ENCODE data around the gene TBC1D4.

The TBC1D4 gene

GRCh38 chr13:75486146-75487062 lies 4.4 kb upstream of the TBC1D4 start:
- no peak for DNase-seq (ENCODE audit: low read depth in 3 of 3)

- DNase-seq (ENCODE audit: low read depth in 3 of 3) = no peak
Measured at GRCh38 chr13:75485286-75486062, 3.5 kb upstream of the TBC1D4 start.

DNA sequence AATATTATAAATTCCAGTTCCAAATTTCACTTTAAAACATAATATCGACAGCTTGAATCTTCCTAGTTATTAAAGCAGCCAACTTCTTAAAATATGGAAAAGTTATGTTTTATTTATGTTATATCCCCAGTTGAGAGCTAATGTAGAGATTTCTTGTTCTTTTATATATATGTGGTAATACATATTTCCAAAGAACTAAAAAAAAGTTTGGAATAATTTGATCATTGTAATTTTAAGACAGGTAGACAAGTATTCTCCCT lies 781 bp upstream of the TBC1D4 start:
- no peak for DNase-seq (ENCODE audit: low read depth in 3 of 3)

DNA sequence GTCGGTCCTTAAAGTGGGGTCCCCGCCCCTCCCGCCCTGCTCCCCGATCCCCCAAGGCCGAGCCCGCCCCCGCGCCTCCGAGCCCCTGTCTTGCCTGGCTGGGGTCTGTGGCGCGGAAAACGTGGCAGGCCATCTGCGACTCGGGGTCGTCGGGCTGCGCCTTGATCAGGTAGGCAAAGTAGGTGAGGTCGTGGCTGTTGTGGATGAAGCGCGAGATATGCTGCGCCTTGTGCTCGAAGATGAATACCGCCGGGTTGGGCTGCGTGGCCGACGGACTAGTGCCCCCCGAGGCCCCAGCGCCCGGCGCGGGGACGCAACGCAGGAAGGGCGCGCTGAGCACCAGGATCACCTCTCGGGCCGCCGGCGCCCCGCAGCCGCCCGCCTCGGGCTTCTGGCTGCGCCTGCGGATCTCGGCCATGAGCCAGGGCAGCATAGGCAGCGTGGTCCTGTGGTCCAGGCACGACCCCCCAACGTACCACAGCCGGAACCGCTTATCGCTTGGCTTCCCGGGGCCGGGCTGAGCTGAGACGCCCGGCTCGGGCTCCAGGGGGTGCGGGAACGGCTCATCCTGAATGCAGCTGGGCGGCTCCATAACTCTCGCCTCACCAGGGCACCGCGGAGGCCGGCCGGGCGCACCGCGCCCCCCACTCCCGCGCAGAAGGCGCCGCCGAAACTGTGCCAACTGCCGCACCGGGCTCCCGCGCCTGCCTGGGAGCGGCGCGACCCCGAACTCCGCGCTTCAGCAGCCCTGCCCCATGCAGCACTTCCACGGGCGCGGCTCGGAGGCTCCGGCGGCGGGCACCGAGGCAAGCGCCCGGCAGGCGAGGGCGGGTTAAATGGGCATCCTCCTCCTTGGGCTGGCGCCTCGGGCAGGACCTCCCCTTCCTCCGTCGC lies 546 bp downstream of the TBC1D4 start:
- DNase-seq (ENCODE audit: low read depth in 3 of 3) = peak in 1 of 3 experiments; percentile 9

DNA sequence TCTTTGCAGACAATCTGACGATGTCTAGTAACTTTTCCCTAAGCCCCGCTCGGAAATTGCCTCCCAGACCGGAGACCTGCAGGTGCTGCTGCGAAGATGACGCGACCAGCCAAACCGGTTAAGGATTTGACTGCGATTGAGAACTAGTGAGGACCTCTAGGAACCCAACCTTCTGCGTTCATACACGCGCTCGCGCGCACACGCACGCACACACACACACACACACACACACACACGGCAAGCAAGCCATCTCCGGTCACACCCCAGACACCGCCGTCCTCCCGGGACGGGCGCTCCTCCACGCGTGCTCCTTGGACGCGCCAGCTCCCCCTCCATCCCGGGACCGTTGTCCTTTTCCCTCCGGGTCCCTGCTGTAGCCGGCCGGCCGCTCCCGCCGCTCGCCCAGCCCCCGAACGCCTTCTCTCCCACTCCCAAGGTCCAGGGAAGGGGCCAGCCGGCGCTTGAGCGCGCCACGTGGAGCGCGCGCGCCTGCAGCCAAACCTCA lies 1.2 kb downstream of the TBC1D4 start:
- peak in 1 of 3 experiments; percentile 24 for DNase-seq (ENCODE audit: low read depth in 3 of 3)

DNA sequence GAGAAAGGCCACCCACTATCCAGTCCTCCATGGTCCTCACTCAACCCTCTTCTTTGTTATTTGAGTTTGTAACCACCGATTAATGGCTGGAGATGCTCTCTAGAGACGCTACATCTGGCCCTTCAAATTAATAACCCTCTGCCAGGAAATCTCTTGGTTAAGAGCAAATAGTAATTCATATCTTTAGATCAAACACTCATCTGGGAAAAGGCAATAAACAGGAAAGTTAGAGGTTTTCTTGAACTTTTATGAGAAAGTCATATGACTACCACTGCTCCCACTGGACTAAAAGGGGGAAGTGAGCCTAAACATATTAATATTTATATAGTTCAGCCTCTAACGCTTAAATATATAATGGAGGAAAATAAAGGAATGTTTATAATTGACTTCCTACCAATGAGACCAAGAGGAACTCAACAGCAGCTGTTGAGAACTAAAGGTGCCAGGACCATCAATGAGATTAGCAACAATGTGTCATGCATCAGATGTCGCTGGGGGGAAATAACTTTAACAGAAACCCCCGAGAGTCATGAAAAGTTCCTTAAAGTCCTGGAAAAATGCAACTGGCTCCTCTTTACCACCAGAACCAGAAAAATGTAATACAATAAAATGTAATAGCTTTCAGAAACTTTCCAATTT lies 2.7 kb downstream of the TBC1D4 start:
- no peak for DNase-seq (ENCODE audit: low read depth in 3 of 3)

- DNase-seq (ENCODE audit: low read depth in 3 of 3) = no peak
Measured at GRCh38 chr13:75478659-75479058, 3.3 kb downstream of the TBC1D4 start.

GRCh38 chr13:75474956-75475355 lies 7.0 kb downstream of the TBC1D4 start:
- DNase-seq (ENCODE audit: low read depth in 3 of 3) = no peak

GRCh38 chr13:75473468-75473867 lies 8.5 kb downstream of the TBC1D4 start:
- no peak for DNase-seq (ENCODE audit: low read depth in 3 of 3)

DNA sequence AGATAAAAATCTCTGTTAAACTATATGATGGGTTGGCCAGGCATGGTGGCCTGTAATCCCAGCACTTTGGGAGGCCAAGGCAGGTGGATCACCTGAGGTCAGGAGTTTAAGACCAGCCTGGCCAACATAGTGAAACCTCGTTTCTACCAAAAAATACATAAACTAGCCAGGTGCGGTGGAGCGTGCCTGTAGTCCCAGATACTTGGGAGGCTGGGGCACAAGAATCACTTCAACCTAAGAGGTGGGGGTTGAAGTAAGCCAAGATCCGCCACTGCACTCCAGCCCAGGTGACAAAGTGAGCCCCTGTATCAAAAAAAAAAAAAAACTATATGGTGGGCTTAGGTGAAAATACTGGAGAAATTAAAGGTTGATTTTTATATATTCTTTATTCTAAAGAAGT lies 11.3 kb downstream of the TBC1D4 start:
- no peak for DNase-seq (ENCODE audit: low read depth in 3 of 3)

- no peak for DNase-seq (ENCODE audit: low read depth in 3 of 3)
Measured at GRCh38 chr13:75469047-75469446, 12.9 kb downstream of the TBC1D4 start.

- no peak for DNase-seq (ENCODE audit: low read depth in 3 of 3)
Measured at GRCh38 chr13:75468602-75469001, 13.4 kb downstream of the TBC1D4 start.

GRCh38 chr13:75468098-75468497 lies 13.9 kb downstream of the TBC1D4 start:
- DNase-seq (ENCODE audit: low read depth in 3 of 3) = no peak

- DNase-seq (ENCODE audit: low read depth in 3 of 3) = no peak
Measured at GRCh38 chr13:75467040-75467728, 14.8 kb downstream of the TBC1D4 start.

DNA sequence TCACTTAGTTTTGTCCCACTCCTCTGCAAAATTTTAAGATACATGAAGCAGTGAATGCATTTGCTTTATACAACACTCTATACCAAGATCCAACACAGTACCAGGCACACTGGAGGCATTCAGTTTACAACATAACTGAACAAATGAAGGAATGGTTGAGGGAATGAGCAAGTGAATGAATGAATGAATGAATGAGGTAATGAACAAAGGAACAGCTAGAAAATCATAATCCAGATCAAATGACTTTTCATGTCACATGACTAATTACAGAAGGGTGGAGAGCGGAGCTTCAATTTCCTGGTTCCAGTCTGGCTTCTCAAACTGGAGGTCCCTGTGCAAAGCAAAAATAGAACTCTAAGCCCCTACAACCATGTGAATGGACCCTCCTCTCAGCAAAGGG lies 16.7 kb downstream of the TBC1D4 start:
- DNase-seq (ENCODE audit: low read depth in 3 of 3) = no peak

DNA sequence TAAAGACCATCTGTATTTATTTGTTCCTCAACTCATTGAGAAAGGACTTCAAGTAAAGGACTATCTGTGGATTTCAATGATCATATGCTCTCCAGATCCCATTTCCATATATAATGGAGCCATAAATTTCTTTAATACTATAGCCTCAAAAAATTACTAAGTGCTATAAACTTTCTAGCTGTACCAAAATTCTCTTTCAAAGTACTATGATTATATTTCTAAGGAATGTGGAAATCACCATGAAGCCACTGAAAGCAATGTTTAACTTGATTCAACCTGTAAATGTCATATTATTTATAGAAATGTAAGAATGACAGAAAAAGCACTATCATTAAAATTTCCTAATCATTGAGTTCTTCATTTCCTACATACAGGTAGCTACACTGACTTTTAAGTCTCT lies 20.7 kb downstream of the TBC1D4 start:
- DNase-seq (ENCODE audit: low read depth in 3 of 3) = no peak

DNA sequence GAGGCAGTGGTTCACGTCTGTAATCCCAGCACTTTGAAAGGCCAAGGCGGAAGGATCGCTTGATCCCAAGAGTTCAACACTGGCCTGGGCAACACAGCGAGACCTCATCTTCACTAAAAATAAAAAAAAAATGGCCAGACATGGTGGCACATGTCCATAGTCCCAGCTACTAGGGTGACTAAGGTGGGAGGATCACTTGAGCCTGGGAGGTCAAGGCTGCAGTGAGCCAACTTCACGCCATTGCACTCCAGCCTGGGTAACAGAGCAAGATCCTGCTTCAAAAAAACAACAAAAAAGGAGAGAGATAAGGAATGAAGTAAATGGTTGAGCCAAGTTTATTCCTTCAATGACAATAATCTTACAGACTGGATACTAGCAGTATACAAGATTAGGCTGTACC lies 21.3 kb downstream of the TBC1D4 start:
- no peak for DNase-seq (ENCODE audit: low read depth in 3 of 3)

DNA sequence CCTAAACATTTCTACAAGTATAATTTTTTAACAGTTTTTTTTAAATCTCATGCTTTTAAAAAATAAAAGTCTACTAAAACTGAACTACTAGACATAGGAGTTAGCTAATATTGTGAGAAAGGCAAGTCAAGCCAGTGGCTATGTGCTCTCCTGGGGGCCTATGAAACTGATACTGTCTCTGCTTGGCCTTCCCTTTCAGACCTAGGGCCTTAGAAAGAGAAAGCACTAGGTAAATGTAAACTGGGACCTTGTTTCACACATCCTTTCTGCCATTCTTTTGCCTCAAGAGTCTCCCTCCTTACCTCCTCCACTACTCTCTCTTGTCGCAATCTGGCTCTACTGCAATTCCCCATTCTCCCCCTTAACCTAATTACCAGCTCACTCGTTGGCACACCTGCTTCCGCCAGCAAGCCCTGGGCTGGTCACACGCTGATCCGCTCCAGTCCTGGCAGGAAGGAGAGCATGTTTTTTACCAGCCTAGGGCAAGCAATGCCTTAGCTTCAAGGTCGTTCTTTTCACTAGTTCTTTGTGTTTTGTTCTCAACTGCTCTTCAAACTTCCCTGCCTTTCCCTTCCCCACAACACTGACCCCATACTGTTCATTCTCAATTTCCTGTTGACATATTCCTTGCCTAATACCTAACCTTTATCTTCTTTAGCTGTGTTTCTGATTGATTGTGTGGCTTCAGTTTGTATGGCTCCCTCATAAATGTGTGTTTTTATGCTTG lies 23.1 kb downstream of the TBC1D4 start:
- DNase-seq (ENCODE audit: low read depth in 3 of 3) = no peak

GRCh38 chr13:75455962-75456361 lies 26.0 kb downstream of the TBC1D4 start:
- no peak for DNase-seq (ENCODE audit: low read depth in 3 of 3)

GRCh38 chr13:75454497-75454896 lies 27.5 kb downstream of the TBC1D4 start:
- no peak for DNase-seq (ENCODE audit: low read depth in 3 of 3)
